Neural cell (in vitro differentiated cells): Measurements from ENCODE around the gene ZMYND10. TPM values are rescaled to one million over a fixed set of nuclear protein-coding genes. Genes with fewer than 3 reads are reported as not detected.

Experiments used
- H2AFZ ChIP-seq: fragments of 200-600, 300-800 bp; sonication (generic), shearing (Covaris generic); 2 replicates; pipeline ENCODE4 v1.6.0; 2014; ENCODE audit warnings: low read depth, mild to moderate bottlenecking, antibody characterized with exemption, low read length, moderate library complexity
- H3F3A ChIP-seq: fragments of 200-600 bp; shearing (Covaris generic); 2 replicates; pipeline ENCODE4 v1.6.1; 2016; ENCODE audit warnings: mild to moderate bottlenecking, moderate library complexity, mixed read lengths, antibody characterized with exemption, low read length; ENCODE audit not compliant: insufficient read depth, poor library complexity, severe bottlenecking
- H3K27ac ChIP-seq: fragments of 200-600, 300-800 bp; sonication (generic), shearing (Covaris generic); 2 replicates; pipeline ENCODE4 v1.5.1; 2014; ENCODE audit warnings: mild to moderate bottlenecking, low read length, moderate library complexity
- H3K27me3 ChIP-seq: fragments of 300-800, 200-600 bp; sonication (generic), shearing (Covaris generic); 2 replicates; pipeline ENCODE4 v1.6.0; 2014; ENCODE audit warnings: mild to moderate bottlenecking, low read depth, low read length, moderate library complexity; ENCODE audit not compliant: insufficient read depth
- H3K36me3 ChIP-seq: fragments of 300-800, 200-600 bp; sonication (generic), shearing (Covaris generic); 2 replicates; pipeline ENCODE4 v1.5.1; 2014; ENCODE audit warnings: mild to moderate bottlenecking, antibody characterized with exemption, low read length, moderate library complexity; ENCODE audit not compliant: insufficient read depth
- H3K4me2 ChIP-seq: fragments of 300-800, 200-600 bp; sonication (generic), shearing (Covaris generic); 2 replicates; pipeline ENCODE4 v1.6.0; 2014; ENCODE audit warnings: mild to moderate bottlenecking, low read length
- H3K4me3 ChIP-seq: fragments of 300-800, 200-600 bp; sonication (generic), shearing (Covaris generic); 2 replicates; pipeline ENCODE4 v1.5.1; 2014; ENCODE audit warnings: mild to moderate bottlenecking, low read length, moderate library complexity
- H3K79me2 ChIP-seq: fragments of 200-600 bp; shearing (Covaris generic); replicated peaks from 2 replicates; pipeline ENCODE4 v1.6.0; 2014; ENCODE audit warnings: mild to moderate bottlenecking, low read length, moderate library complexity; ENCODE audit not compliant: insufficient read depth
- H3K9ac ChIP-seq: fragments of 300-800, 200-600 bp; sonication (generic), shearing (Covaris generic); 2 replicates; pipeline ENCODE4 v1.6.1; 2016; ENCODE audit warnings: mild to moderate bottlenecking, low read length, mixed read lengths
- H3K9me2 ChIP-seq: fragments of 200-600 bp; shearing (Covaris generic); 2 replicates; pipeline ENCODE4 v1.6.1; 2016; ENCODE audit warnings: mild to moderate bottlenecking, low read length, mixed read lengths; ENCODE audit not compliant: insufficient read depth
- H3K9me3 ChIP-seq: fragments of 200-600, 300-800 bp; sonication (generic), shearing (Covaris generic); 2 replicates; pipeline ENCODE4 v1.6.1; 2016; ENCODE audit warnings: mild to moderate bottlenecking, mixed run types, low read length, moderate library complexity, mixed read lengths
- H4K20me1 ChIP-seq: fragments of 200-600 bp; shearing (Covaris generic); 2 replicates; pipeline ENCODE4 v1.6.1; 2016; ENCODE audit warnings: mild to moderate bottlenecking, mixed run types; ENCODE audit not compliant: insufficient read depth
- EP300 ChIP-seq: fragments of 450-650 bp; conservative IDR thresholded peaks from 2 replicates; pipeline ENCODE4 v1.6.1; 2014; ENCODE audit warnings: antibody characterized with exemption, mild to moderate bottlenecking, moderate library complexity; ENCODE audit not compliant: poor library complexity, severe bottlenecking
- EZH2 ChIP-seq: fragments of 200-600, 300-800 bp; shearing (Covaris generic), sonication (generic); IDR thresholded peaks from 2 replicates; pipeline ENCODE4 v1.6.1; 2014; ENCODE audit warnings: antibody characterized with exemption, low read length, borderline replicate concordance, mild to moderate bottlenecking; ENCODE audit not compliant: insufficient read depth, poor library complexity, severe bottlenecking
- MXI1 ChIP-seq: fragments of 450-650 bp; conservative IDR thresholded peaks from 2 replicates; pipeline ENCODE4 v1.6.1; 2014; ENCODE audit warnings: antibody characterized with exemption, mild to moderate bottlenecking; ENCODE audit not compliant: poor library complexity, severe bottlenecking
- RAD21 ChIP-seq: fragments of 450-650 bp; conservative IDR thresholded peaks from 2 replicates; pipeline ENCODE4 v1.6.1; 2014; ENCODE audit warnings: antibody characterized with exemption, mild to moderate bottlenecking, moderate library complexity
- REST ChIP-seq: IDR thresholded peaks from 2 replicates; pipeline ENCODE4 v1.6.1; 2012; ENCODE audit warnings: borderline replicate concordance
- SMC3 ChIP-seq: fragments of 450-650 bp; conservative IDR thresholded peaks from 2 replicates; pipeline ENCODE4 v1.6.1; 2014; ENCODE audit warnings: antibody characterized with exemption, mild to moderate bottlenecking, moderate library complexity; ENCODE audit not compliant: poor library complexity
- TAF1 ChIP-seq: IDR thresholded peaks from 2 replicates; pipeline ENCODE4 v1.6.1; 2012; ENCODE audit warnings: low read depth
- polyA plus RNA-seq: library from polyadenylated mRNA; depleted of rRNA; stranded (reverse); fragments of >200 nt; gene quantifications from 2 replicates; pipeline ENCODE4 v1.2.3, GENCODE V29; 2014
- TF ChIP-seq, protein P1 (sequence below): fragments of 450-650 bp; IDR thresholded peaks from 2 replicates; pipeline ENCODE4 v1.5.1; 2014; ENCODE audit warnings: antibody characterized with exemption, mild to moderate bottlenecking, moderate library complexity; ENCODE audit not compliant: poor library complexity, severe bottlenecking

The ZMYND10 gene
- polyA plus RNA-seq, 1 donor from 2014 or later: 5.2 TPM

- Histone ChIP-seq H4K20me1 (peaks cover 9% of the 10 kb centered on the region), H3K4me3 (peak overlapping the region; percentile 94), H3K9me2 (no peaks in the 10 kb centered on the region), H2AFZ (no peak overlapping the region), H3K9ac (peak overlapping the region; percentile 95), H3K27ac (no peak overlapping the region), H3K4me2 (peak overlapping the region; percentile 73), H3K36me3 (no peaks in the 10 kb centered on the region), H3K79me2 (peaks cover 38% of the 10 kb centered on the region), H3K9me3 (no peaks in the 10 kb centered on the region), H3F3A (no peaks in the 10 kb centered on the region), H3K27me3 (no peaks in the 10 kb centered on the region)
- no peak for TF ChIP-seq EP300
- no peak for TF ChIP-seq MXI1
- TF ChIP-seq TAF1: no peak
- no peak for TF ChIP-seq SMC3
- TF ChIP-seq REST: no peak
- TF ChIP-seq, protein P1, sequence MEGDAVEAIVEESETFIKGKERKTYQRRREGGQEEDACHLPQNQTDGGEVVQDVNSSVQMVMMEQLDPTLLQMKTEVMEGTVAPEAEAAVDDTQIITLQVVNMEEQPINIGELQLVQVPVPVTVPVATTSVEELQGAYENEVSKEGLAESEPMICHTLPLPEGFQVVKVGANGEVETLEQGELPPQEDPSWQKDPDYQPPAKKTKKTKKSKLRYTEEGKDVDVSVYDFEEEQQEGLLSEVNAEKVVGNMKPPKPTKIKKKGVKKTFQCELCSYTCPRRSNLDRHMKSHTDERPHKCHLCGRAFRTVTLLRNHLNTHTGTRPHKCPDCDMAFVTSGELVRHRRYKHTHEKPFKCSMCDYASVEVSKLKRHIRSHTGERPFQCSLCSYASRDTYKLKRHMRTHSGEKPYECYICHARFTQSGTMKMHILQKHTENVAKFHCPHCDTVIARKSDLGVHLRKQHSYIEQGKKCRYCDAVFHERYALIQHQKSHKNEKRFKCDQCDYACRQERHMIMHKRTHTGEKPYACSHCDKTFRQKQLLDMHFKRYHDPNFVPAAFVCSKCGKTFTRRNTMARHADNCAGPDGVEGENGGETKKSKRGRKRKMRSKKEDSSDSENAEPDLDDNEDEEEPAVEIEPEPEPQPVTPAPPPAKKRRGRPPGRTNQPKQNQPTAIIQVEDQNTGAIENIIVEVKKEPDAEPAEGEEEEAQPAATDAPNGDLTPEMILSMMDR: no peak
- no peak for TF ChIP-seq EZH2
These were observed 12.9 kb upstream of the ZMYND10 start for GRCh38 chr3:50358355-50358910.

- Histone ChIP-seq H3F3A (no peaks in the 10 kb centered on the region), H3K27ac (no peak overlapping the region), H3K9ac (peak overlapping the region; percentile 95), H3K9me3 (no peaks in the 10 kb centered on the region), H3K27me3 (no peaks in the 10 kb centered on the region), H3K4me3 (peak overlapping the region; percentile 94), H3K9me2 (no peaks in the 10 kb centered on the region), H4K20me1 (peaks cover 9% of the 10 kb centered on the region), H3K4me2 (peak overlapping the region; percentile 73), H3K36me3 (no peaks in the 10 kb centered on the region), H2AFZ (no peak overlapping the region), H3K79me2 (peaks cover 38% of the 10 kb centered on the region)
- TF ChIP-seq EP300 (no peak), RAD21 (no peak), REST (no peak), EZH2 (no peak), TAF1 (no peak), MXI1 (no peak), SMC3 (no peak)
- TF ChIP-seq, protein P1: no peak
These were observed 11.9 kb upstream of the ZMYND10 start for GRCh38 chr3:50357481-50357880.
